Nephron progenitor cell (in vitro differentiated cells): ENCODE results near the gene TMEM115.

Source experiments
- DNase-seq: peaks from one replicate; pipeline ENCODE4 v3.0.0; 2021
- H3K27ac Mint-ChIP-seq: 2 replicates; pipeline ENCODE4 v1.8.0; 2021; ENCODE audit warnings: mild to moderate bottlenecking, moderate library complexity, mixed read lengths
- H3K27me3 Mint-ChIP-seq: 2 replicates; pipeline ENCODE4 v1.8.0; 2021; ENCODE audit warnings: mild to moderate bottlenecking, low read depth, mixed read lengths; ENCODE audit not compliant: poor library complexity
- H3K36me3 Mint-ChIP-seq: 2 replicates; pipeline ENCODE4 v1.8.0; 2021; ENCODE audit warnings: low read depth, mixed read lengths
- H3K4me1 Mint-ChIP-seq: 2 replicates; pipeline ENCODE4 v1.8.0; 2021; ENCODE audit warnings: mixed read lengths
- H3K4me3 Mint-ChIP-seq: 2 replicates; pipeline ENCODE4 v1.8.0; 2021; ENCODE audit warnings: mild to moderate bottlenecking, moderate library complexity, mixed read lengths
- H3K9me3 Mint-ChIP-seq: 2 replicates; pipeline ENCODE4 v1.8.0; 2021; ENCODE audit warnings: mild to moderate bottlenecking, moderate library complexity, mixed read lengths
- TF ChIP-seq, protein P1 (sequence below): fragments of 200-600 bp; sonication (generic); IDR thresholded peaks from 2 replicates; pipeline ENCODE4 v1.5.0; 2021; ENCODE audit warnings: antibody characterized with exemption

Gene TMEM115, protein sequence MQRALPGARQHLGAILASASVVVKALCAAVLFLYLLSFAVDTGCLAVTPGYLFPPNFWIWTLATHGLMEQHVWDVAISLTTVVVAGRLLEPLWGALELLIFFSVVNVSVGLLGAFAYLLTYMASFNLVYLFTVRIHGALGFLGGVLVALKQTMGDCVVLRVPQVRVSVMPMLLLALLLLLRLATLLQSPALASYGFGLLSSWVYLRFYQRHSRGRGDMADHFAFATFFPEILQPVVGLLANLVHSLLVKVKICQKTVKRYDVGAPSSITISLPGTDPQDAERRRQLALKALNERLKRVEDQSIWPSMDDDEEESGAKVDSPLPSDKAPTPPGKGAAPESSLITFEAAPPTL

DNA sequence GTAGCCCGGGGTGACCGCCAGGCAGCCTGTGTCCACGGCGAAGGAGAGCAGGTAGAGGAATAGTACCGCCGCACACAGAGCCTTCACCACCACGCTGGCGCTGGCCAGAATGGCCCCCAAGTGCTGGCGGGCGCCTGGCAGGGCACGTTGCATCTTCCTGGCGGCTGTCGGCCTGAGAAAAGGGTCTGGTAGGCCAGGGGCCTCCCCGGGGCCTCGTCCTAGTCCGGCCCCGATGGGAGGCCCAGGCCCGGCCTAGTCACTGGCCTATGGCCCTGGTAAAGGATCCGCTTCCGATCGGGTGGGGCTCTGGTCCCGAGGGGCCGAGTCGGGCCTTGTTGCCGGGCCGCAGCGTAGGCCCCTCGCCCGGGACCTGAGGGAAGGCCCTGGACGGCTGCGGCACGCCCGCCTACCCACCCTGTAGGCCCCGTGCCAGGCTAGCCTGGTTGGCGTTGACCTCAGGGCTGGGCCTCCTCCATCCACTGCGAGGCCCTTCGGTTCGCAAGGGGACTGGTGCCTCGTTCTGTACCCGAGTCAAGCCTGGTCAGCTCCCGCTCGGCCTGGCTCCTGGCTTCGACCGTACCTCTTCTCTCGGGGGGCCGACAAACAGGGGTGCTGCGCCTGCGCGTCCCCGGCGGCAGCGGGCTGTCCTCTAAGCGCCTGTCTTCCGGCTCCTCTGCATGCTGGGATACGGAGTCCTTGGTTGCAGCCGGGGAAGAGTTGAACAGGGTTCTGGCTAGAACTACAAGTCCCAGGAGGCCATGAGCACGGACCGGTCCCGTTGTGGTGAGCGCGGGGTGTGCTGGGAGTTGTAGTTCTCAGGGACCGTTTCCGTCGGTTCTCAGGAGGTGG lies at the start of gene TMEM115:
TMEM115 (minus strand) TSS at position 611 of the 849 bp plus-strand sequence; CDS start at position 153, 458 bp downstream.
- Mint-ChIP-seq H3K9me3 (no peaks in the 10 kb centered on the region), H3K4me3 (peak within 1 kb of the TSS; percentile 95), H3K27ac (peak within 1 kb of the TSS; percentile 94), H3K36me3 (peaks cover 5% of the 10 kb centered on the region), H3K4me1 (peaks cover 44% of the 10 kb centered on the region), H3K27me3 (peaks cover 10% of the 10 kb centered on the region)
- peak; percentile 92 for DNase-seq
- TF ChIP-seq, protein P1, sequence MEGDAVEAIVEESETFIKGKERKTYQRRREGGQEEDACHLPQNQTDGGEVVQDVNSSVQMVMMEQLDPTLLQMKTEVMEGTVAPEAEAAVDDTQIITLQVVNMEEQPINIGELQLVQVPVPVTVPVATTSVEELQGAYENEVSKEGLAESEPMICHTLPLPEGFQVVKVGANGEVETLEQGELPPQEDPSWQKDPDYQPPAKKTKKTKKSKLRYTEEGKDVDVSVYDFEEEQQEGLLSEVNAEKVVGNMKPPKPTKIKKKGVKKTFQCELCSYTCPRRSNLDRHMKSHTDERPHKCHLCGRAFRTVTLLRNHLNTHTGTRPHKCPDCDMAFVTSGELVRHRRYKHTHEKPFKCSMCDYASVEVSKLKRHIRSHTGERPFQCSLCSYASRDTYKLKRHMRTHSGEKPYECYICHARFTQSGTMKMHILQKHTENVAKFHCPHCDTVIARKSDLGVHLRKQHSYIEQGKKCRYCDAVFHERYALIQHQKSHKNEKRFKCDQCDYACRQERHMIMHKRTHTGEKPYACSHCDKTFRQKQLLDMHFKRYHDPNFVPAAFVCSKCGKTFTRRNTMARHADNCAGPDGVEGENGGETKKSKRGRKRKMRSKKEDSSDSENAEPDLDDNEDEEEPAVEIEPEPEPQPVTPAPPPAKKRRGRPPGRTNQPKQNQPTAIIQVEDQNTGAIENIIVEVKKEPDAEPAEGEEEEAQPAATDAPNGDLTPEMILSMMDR, result no peak

- no peak for DNase-seq
- Mint-ChIP-seq H3K4me1 (peaks cover 23% of the 10 kb centered on the region), H3K27ac (no peak overlapping the region), H3K36me3 (no peaks in the 10 kb centered on the region), H3K9me3 (no peaks in the 10 kb centered on the region), H3K4me3 (no peak overlapping the region), H3K27me3 (peaks cover 20% of the 10 kb centered on the region)
- TF ChIP-seq, protein P1, result no peak
These were observed 49.2 kb upstream of the TMEM115 start for GRCh38 chr3:50408443-50408944.

GRCh38 chr3:50406487-50406886 lies 47.2 kb upstream of the TMEM115 start:
- H3K4me3 Mint-ChIP-seq, result no peak overlapping the region
- peaks cover 9% of the 10 kb centered on the region for H3K4me1 Mint-ChIP-seq
- TF ChIP-seq, protein P1, result no peak
- H3K36me3 Mint-ChIP-seq, result no peaks in the 10 kb centered on the region
- DNase-seq, result no peak
- H3K9me3 Mint-ChIP-seq, result no peaks in the 10 kb centered on the region
- H3K27me3 Mint-ChIP-seq, result peaks cover 35% of the 10 kb centered on the region
- no peak overlapping the region for H3K27ac Mint-ChIP-seq

GRCh38 chr3:50405249-50405648 lies 45.9 kb upstream of the TMEM115 start:
- H3K4me3 Mint-ChIP-seq, result no peak overlapping the region
- no peaks in the 10 kb centered on the region for H3K9me3 Mint-ChIP-seq
- TF ChIP-seq, protein P1, result no peak
- no peaks in the 10 kb centered on the region for H3K4me1 Mint-ChIP-seq
- peak; percentile 87 for DNase-seq
- H3K27ac Mint-ChIP-seq, result no peak overlapping the region
- H3K36me3 Mint-ChIP-seq, result no peaks in the 10 kb centered on the region
- peaks cover 35% of the 10 kb centered on the region for H3K27me3 Mint-ChIP-seq

GRCh38 chr3:50401978-50402595 lies 42.8 kb upstream of the TMEM115 start:
- H3K27me3 Mint-ChIP-seq, result peaks cover 38% of the 10 kb centered on the region
- no peak overlapping the region for H3K4me3 Mint-ChIP-seq
- TF ChIP-seq, protein P1, result no peak
- DNase-seq, result no peak
- no peak overlapping the region for H3K27ac Mint-ChIP-seq
- no peaks in the 10 kb centered on the region for H3K36me3 Mint-ChIP-seq
- H3K9me3 Mint-ChIP-seq, result no peaks in the 10 kb centered on the region
- H3K4me1 Mint-ChIP-seq, result no peaks in the 10 kb centered on the region
